Measurements from ENCODE around the gene ATP9B.

The ATP9B gene

DNA sequence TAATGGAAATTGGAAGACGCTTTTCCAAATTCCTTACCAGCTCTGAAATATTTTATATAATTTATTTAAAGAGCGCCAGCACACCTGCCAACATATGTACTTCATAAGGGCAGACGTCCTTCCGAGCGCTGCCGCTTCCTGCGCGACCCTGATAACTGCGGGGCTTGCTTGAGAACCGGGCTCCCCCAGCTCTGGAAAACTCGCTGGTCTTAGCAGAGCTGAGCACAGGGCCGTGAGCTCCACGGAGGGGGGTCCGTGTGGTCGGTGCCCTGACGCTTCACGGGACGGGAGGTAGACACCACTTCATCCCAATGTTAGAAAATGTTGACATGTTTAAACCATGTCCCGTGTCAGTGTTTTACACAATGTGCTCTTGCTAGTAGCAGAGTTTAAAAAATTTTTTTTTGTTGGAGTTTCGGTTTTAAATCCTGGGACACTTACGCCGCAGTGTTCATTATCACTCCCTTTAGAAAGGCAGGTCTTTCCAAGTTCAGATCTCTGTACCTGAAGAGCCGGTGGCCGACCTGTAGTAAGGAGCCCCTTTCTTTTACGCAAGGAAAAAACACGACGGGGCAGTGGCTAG lies 328.1 kb downstream of the ATP9B start:
- H3K4me3 ChIP-seq (replicated peaks; ENCODE audit: low read depth, low read length), result no peak overlapping the region
- TF ChIP-seq CTCF (IDR thresholded peaks at IDR 0.05; ENCODE audit: low read depth, low read length, missing control alignments), result no peak
- DNase-seq (ENCODE audit: extremely low read depth, low read depth), result no peak

DNA sequence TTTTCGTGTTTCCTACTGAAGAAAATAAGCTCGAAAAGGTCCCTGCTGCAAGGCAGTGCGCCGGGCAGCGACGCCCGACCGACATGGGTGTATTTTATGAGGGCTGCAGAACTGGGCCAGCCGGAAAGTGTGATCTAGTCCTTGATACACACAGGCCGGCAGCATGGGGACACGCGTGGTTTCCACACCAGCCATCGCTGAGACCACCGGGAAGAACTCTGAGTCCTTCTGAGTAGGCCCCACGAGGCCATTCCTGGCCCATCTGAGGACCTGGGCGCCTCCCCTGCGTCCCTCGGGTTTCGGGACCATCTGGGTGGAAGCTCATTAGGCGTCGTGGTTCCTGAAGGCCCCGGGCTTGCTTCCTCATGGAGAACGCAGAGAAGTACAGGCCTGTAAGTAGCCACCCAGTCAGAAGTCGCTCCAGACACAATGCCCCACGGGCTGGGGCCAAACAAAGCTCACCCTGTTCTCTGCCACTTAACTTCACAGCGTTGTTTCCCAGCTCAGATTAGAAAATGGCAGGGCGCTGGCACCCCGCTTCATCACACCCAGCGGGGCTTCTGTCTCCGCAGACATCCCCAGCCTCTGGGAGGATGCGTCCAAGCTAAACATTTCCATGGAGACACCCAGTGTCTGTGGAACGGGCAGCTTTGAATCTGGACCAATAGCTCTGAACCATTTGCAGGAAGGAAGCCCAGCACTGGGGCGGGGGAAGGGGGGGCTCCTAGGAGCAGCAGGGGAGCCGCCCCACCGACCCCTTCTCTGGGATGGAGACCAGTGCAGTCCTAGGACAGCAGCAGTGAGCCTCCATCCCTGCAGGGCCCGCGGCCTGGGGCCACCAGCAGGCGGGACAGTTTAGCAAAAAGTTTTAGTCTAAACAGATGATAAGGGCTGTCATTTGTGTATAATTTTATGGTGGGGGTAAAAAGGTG lies 328.9 kb downstream of the ATP9B start:
- DNase-seq (ENCODE audit: extremely low read depth, low read depth), result no peak
- no peak overlapping the region for H3K4me3 ChIP-seq (replicated peaks; ENCODE audit: low read depth, low read length)
- no peak for TF ChIP-seq CTCF (IDR thresholded peaks at IDR 0.05; ENCODE audit: low read depth, low read length, missing control alignments)

- TF ChIP-seq CTCF (IDR thresholded peaks at IDR 0.05; ENCODE audit: low read depth, low read length, missing control alignments), result no peak
- DNase-seq (ENCODE audit: extremely low read depth, low read depth), result no peak
- peak overlapping the region; percentile 47 for H3K4me3 ChIP-seq (replicated peaks; ENCODE audit: low read depth, low read length)
These were observed 330.3 kb downstream of the ATP9B start for GRCh38 chr18:79399275-79400081.

DNA sequence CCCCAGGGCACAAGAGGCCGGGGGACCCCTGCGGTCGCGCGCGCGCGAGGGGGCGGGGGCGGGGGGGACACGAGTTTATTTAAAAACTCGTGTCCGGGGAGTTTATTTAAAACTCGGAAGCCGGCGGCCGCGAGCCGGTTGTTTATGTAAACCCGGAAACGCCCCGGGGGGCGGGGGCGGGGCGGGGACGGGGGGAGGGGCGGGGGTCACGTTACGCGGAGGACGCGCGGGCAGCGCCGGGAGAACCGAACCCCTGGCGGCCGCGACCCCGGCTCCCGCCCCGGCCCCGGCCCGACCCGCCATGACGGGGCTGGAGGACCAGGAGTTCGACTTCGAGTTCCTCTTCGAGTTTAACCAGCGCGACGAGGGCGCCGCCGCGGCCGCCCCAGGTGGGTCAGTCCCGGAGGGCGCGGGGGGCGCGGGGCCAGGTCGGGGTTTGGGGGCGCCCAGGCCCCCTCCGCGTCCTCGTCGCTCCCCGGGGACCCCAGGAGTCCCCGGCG lies 330.9 kb downstream of the ATP9B start:
- H3K4me3 ChIP-seq (replicated peaks; ENCODE audit: low read depth, low read length), result peak overlapping the region; percentile 47
- DNase-seq (ENCODE audit: extremely low read depth, low read depth), result no peak
- TF ChIP-seq CTCF (IDR thresholded peaks at IDR 0.05; ENCODE audit: low read depth, low read length, missing control alignments), result no peak

- TF ChIP-seq CTCF (IDR thresholded peaks at IDR 0.05; ENCODE audit: low read depth, low read length, missing control alignments), result no peak
- H3K4me3 ChIP-seq (replicated peaks; ENCODE audit: low read depth, low read length), result peak overlapping the region; percentile 47
- DNase-seq (ENCODE audit: extremely low read depth, low read depth), result no peak
These were observed 331.6 kb downstream of the ATP9B start for GRCh38 chr18:79400591-79401381.

Data from HFF-Myc (cell line).